Muscle layer of colon (tissue), 2 donors: ENCODE results near the gene KRT74.

Source experiments
- H3K27ac ChIP-seq: one replicate; pipeline ENCODE4 v1.7.0; 2013; ENCODE audit warnings: low read depth, mild to moderate bottlenecking, low read length, moderate library complexity
- H3K27me3 ChIP-seq, 2 donors: one replicate each; pipeline ENCODE4 v1.7.0; 2013; ENCODE audit warnings: low read length in 2 of 2, mild to moderate bottlenecking in 2 of 2; ENCODE audit not compliant: insufficient read depth in 2 of 2, control insufficient read depth in 1 of 2
- H3K36me3 ChIP-seq: one replicate; pipeline ENCODE4 v1.7.0; 2013; ENCODE audit warnings: mild to moderate bottlenecking, low read length; ENCODE audit not compliant: insufficient read depth
- H3K4me1 ChIP-seq: one replicate; pipeline ENCODE4 v1.7.0; 2013; ENCODE audit warnings: mild to moderate bottlenecking, low read length; ENCODE audit not compliant: insufficient read depth
- H3K4me3 ChIP-seq, 2 donors: one replicate each; pipeline ENCODE4 v1.7.0; 2013; ENCODE audit warnings: low read length in 2 of 2, low read depth in 1 of 2, mild to moderate bottlenecking in 1 of 2, moderate library complexity in 1 of 2
- H3K9ac ChIP-seq: one replicate; pipeline ENCODE4 v1.7.0; 2013; ENCODE audit warnings: low read length
- H3K9me3 ChIP-seq: one replicate; pipeline ENCODE4 v1.7.0; 2013; ENCODE audit warnings: mild to moderate bottlenecking, low read length
- donor health status: abdominal sarcoma.
- donor health status: Adenocarcinoma of cecum.

The KRT74 gene

DNA sequence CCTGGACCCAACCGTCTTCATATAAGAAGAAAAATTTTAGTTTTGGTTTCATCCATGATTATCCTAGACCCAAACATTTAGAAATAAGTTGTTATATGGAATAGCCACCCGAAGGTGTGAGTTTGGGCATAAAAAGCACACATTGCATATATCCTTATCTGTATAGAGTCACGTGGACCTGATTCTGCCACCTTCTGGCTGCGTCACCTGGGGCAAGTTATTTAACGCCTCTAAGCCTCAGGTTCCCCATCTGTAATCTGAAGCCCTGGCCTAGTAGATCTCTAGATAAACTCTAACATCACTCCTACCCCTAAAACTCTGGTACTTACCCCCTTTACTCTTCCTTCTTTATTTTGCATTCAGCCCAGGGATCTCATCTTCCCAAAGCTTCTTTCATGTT lies 39.2 kb downstream of the KRT74 start:
- H3K9ac ChIP-seq = no peak overlapping the region
- peaks cover 20% of the 10 kb centered on the region for H3K4me1 ChIP-seq
- H3K27me3 ChIP-seq = no peaks in the 10 kb centered on the region
- no peak overlapping the region for H3K4me3 ChIP-seq
- no peaks in the 10 kb centered on the region for H3K9me3 ChIP-seq
- H3K36me3 ChIP-seq = no peaks in the 10 kb centered on the region
- no peak overlapping the region for H3K27ac ChIP-seq

DNA sequence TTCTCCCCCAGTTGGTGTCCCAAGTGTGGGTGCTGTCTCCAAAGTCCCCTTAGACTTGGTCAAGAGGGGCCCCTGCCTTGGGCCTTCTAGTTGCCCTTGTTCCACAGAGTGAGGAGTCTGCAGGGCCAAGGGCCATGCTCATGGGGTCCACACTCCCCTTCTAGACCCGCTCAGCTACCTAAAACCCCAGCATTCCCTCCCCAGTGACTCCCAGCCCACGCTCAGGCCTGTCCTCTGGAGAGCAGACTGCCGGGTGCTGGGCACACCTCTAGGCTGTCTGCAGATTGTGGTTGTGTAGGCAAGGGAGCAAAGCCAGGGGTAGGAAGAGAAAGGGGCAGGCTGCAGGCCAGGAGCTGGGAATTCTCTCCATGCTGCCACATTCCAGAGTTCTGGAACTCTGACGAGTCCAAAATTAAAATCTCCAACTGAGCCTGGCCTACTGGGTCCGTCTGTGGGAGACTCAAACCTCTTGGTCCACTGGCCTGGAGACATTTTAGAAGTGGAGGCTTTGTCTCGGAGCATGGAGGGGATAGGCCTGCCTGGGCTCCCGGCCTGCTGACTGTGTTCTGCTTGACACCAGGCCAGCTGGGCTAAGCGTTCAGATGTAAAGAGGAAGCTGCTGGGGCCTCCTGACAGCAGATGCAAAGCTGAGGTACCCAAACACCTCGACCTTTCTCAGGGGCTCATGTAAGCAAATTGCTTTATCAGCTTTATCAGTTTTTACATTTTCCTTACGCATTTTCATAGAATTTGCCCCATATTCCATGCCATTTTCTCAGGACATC lies 39.8 kb downstream of the KRT74 start:
- no peaks in the 10 kb centered on the region for H3K27me3 ChIP-seq
- no peak overlapping the region for H3K4me3 ChIP-seq
- no peak overlapping the region for H3K9ac ChIP-seq
- H3K4me1 ChIP-seq = peaks cover 14% of the 10 kb centered on the region
- H3K36me3 ChIP-seq = no peaks in the 10 kb centered on the region
- no peaks in the 10 kb centered on the region for H3K9me3 ChIP-seq
- no peak overlapping the region for H3K27ac ChIP-seq

DNA sequence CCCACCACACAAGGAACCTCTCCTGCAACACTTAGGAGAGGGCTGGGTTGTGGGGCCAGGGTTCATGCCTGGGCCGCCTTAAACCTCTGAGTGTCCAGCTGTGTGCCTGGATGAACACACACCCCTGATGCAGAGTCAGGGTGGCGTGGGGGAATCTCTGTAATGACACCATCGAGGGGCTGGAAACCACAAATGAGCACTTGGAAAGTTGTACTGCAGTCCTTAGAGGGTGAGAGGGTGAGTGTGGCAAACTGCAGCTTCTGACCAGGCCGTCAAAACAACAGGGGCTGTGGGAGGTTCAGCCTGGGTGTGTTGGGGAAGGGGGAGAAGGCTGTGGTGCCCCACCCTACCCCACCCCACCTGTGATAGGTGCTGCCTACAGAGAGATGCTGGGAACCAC lies 41.0 kb downstream of the KRT74 start:
- Histone ChIP-seq H3K36me3 (no peaks in the 10 kb centered on the region), H3K4me3 (no peak overlapping the region), H3K27me3 (no peaks in the 10 kb centered on the region), H3K4me1 (peaks cover 8% of the 10 kb centered on the region), H3K27ac (no peak overlapping the region), H3K9me3 (no peaks in the 10 kb centered on the region), H3K9ac (no peak overlapping the region)

DNA sequence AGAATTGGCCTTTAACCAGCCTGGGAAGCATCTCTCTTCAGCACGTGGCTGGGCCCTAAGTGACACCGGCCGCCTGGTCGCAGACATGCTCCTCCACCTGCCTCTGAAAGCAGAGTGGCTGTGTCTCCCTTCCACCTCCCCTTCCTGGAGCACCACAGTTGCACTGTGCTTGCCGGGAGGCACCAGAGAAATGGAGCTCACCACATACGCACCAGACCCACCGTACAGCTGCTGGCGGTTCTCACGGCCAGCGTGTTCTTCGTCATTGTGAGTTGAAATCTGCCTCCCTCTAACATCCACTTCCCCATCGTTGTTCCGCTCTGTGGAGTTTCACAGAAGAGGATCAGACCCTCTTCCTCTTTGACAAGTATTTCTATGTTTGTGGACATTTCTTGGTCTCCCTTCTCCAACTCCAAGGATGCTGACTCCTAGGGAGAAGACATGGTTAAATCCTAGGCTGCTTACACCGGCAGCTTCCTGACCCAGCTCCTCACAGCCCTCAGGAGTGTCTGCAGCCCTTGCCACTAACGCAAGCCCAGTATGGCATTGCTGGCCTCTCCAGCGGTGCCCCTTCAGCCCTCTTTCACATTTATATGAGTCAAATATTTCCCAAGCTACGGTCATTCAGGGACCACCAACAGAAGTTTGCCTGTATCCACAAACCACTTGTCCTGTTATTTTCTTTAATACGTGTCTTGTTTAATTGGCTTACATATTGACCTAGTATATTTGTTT lies 41.9 kb downstream of the KRT74 start:
- Histone ChIP-seq H3K9ac (no peak overlapping the region), H3K27me3 (no peaks in the 10 kb centered on the region), H3K9me3 (no peaks in the 10 kb centered on the region), H3K36me3 (no peaks in the 10 kb centered on the region), H3K4me3 (no peak overlapping the region), H3K4me1 (peaks cover 8% of the 10 kb centered on the region), H3K27ac (no peak overlapping the region)

DNA sequence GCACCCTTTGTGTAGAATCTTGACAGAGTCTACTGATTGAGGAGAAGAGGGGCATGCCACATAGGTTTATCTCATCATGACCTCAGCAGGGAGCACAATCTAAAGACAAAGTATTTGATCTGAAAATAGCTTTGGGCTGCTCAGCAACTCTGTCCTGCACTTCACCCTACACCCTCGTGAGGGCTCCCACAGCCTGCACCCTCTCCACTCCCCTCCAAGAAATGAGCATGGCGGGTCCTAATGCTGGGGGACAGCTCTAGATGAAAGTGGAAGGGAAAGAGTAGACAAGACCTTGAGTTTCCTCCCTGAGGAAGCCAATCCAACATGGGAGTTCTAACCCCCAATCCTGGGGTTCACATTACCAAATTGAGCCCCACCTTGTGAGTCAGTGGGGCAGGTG lies 42.7 kb downstream of the KRT74 start:
- Histone ChIP-seq H3K27me3 (no peaks in the 10 kb centered on the region), H3K27ac (no peak overlapping the region), H3K9ac (no peak overlapping the region), H3K9me3 (no peaks in the 10 kb centered on the region), H3K36me3 (no peaks in the 10 kb centered on the region), H3K4me1 (peaks cover 8% of the 10 kb centered on the region), H3K4me3 (no peak overlapping the region)

DNA sequence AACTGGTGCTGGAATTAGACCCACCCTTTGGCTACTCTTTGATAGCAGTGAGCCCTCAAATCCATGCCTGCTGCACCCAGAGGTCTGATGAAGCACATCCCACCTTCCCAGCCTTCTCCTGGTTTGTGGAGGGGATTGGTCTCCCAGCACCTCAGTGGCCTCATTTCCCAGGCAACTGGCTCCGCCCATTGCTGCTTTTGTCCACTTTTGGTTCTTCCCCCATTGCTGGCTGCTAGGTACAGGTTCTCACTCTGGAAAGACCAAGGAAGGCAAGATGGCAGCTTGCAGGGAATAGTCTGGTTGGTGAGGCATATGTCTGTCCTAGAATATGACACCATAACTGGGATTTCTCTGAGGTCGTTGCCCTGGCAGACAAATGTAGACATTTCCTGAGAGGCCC lies 43.3 kb downstream of the KRT74 start:
- Histone ChIP-seq H3K27me3 (no peaks in the 10 kb centered on the region), H3K9me3 (no peaks in the 10 kb centered on the region), H3K36me3 (no peaks in the 10 kb centered on the region), H3K9ac (no peak overlapping the region), H3K27ac (no peak overlapping the region), H3K4me1 (peaks cover 8% of the 10 kb centered on the region), H3K4me3 (no peak overlapping the region)

DNA sequence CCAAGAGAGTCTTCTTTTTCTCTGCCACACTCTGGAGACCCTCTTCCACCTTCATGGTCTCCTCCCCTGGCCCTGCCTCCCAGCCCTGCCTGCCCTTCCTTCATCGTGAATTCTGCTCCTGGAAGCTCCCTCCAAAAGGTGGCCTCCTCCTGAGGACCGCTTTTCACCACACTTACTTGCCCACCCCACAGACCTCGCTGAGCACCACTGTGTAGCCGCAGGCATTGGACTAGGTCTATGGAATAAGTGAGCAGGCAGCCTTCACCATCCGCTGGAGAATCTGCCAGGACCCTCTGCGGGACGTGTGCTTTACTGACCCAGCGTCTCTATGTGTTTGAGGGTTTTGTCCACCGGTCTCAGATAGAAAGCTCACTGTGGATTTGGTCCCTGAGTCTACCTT lies 43.8 kb downstream of the KRT74 start:
- Histone ChIP-seq H3K27ac (no peak overlapping the region), H3K4me1 (peaks cover 8% of the 10 kb centered on the region), H3K9me3 (no peaks in the 10 kb centered on the region), H3K27me3 (no peaks in the 10 kb centered on the region), H3K9ac (no peak overlapping the region), H3K36me3 (no peaks in the 10 kb centered on the region), H3K4me3 (no peak overlapping the region)

DNA sequence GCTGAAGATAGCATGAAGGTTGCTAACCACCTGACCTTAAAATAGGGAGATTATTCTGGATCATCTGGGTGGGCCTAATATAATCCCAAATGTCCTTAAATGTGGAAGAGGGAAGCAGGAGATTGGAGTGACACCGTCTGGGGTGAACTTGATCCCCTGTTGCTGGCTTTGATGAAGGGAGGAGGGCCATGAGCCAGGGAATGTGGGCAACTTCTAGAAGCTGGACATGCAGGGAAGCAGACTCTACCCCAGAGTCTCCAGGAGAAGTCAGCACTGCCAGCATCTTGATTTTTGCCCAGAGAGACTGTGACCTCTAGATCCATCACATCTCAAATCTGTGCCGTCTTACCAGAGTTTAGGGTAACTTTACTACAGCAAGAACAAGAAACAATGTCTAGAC lies 44.2 kb downstream of the KRT74 start:
- no peaks in the 10 kb centered on the region for H3K27me3 ChIP-seq
- no peaks in the 10 kb centered on the region for H3K36me3 ChIP-seq
- H3K4me1 ChIP-seq = peaks cover 8% of the 10 kb centered on the region
- no peak overlapping the region for H3K9ac ChIP-seq
- no peak overlapping the region for H3K27ac ChIP-seq
- no peak overlapping the region for H3K4me3 ChIP-seq
- no peaks in the 10 kb centered on the region for H3K9me3 ChIP-seq

DNA sequence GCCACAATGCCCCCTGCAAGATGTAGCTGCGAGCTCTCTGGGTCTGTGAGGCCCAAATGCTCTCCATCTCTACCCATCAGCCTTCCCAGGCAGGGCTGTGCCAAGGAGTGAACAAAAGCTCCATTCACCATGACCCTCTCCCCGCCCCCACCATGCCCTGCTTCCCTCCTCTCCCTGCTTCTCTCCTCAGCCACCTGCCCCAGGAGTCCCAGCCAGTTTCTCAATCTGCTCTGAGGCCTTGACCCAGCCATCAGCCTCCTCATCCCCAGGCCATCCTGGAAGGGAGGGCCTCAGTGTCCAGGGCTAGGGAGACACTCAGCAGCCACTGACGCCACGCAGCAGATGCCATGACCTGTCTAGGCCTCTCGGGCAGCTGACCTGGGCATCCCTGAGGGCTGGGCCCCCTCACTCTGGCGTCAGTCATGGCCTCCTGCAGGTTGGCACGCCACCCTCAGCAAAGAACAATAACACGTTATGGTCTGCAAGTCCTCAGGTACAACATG lies 45.0 kb downstream of the KRT74 start:
- Histone ChIP-seq H3K27me3 (no peaks in the 10 kb centered on the region), H3K4me1 (peaks cover 2% of the 10 kb centered on the region), H3K36me3 (no peaks in the 10 kb centered on the region), H3K9me3 (no peaks in the 10 kb centered on the region), H3K27ac (no peak overlapping the region), H3K9ac (no peak overlapping the region), H3K4me3 (no peak overlapping the region)

DNA sequence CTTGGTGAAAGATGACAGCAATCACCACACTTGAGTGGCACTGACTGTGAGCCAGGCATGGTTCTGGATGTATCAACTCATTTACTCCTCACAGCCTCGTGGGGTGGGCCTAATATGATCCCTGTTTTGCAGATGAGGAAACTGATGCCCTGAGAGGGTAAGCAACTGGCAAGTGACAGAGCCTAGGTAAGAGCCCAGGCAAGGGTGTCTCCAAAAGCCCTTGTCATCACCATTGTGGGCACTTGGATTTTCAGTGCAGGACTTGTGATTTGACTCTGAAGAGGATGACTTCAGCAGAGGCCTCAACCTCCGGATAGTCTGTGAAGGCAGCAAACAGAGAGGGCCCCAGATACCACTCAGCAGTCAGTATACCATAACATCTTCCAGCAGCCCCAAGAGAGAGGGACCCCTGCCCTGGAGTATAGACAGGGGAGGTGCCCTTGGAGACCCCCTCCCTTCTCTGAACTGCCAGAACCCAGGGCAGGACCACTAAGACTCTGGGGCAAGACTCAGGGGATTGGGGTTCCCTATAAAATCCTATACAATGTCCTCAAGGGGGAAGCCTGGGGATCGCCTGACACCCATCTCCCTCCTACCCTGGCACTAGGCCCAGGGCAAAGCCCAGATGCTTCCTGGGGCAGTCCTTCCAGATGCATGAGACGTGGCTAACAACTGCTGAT lies 46.4 kb downstream of the KRT74 start:
- no peak overlapping the region for H3K4me3 ChIP-seq
- no peaks in the 10 kb centered on the region for H3K9me3 ChIP-seq
- H3K27ac ChIP-seq = no peak overlapping the region
- peaks cover 4% of the 10 kb centered on the region for H3K4me1 ChIP-seq
- no peaks in the 10 kb centered on the region for H3K27me3 ChIP-seq
- no peak overlapping the region for H3K9ac ChIP-seq
- H3K36me3 ChIP-seq = no peaks in the 10 kb centered on the region

DNA sequence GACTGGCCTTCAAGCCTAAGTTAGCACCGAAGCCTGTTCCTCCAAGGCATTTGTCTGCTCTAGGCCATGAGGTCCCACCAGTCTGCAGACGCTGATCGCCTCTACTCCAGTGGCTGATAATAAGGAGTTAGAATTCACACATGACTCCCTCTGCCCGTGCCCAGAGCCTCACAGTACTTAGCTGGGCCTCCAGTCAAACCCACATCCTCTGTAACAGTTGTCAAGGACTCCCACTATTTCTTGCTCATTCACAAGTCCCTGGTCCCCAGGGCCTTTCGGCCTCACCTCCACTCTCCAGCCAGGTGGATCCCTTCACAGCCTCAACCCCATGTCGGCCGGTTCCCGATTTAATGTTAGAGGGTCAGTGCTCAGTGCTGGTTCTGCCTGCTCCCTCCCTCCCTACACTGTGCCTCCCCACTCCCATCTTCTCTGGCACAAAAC lies 47.1 kb downstream of the KRT74 start:
- Histone ChIP-seq H3K27ac (no peak overlapping the region), H3K9ac (no peak overlapping the region), H3K27me3 (no peaks in the 10 kb centered on the region), H3K4me3 (no peak overlapping the region), H3K36me3 (no peaks in the 10 kb centered on the region), H3K9me3 (no peaks in the 10 kb centered on the region), H3K4me1 (peaks cover 11% of the 10 kb centered on the region)
